Uterus (tissue), 2 donors: ENCODE data around the gene HYI.

Experiments
- CTCF ChIP-seq, 4 experiments: fragments of 200-600 bp in 2 of 4; fragments of 450-650 bp in 2 of 4; sonication (generic) in 2 of 4; IDR thresholded peaks; one replicate each; pipeline ENCODE4 v1.5.1; 2016 to 2019; ENCODE audit warnings: antibody characterized with exemption in 4 of 4, mild to moderate bottlenecking in 2 of 4, moderate library complexity in 1 of 4
- POLR2A ChIP-seq, 2 donors: fragments of 450-650 bp; IDR thresholded peaks; one replicate each; pipeline ENCODE4 v1.6.1; 2016; ENCODE audit warnings: antibody characterized with exemption in 2 of 2, mild to moderate bottlenecking in 1 of 2, moderate library complexity in 1 of 2

- no peak for TF ChIP-seq POLR2A (IDR thresholded peaks at IDR 0.05)
- no peak for TF ChIP-seq CTCF (IDR thresholded peaks at IDR 0.05)
Observed at GRCh38 chr1:43440358-43440757, 13.4 kb downstream of the HYI start.
